Left renal cortex interstitium (tissue), 4 donors: Measurements from ENCODE around the gene TUBGCP2. TPM values are rescaled to one million over a fixed set of nuclear protein-coding genes. Genes with fewer than 3 reads are reported as not detected.
"Not testable (repeated sequence)": the region's sequence is repeated elsewhere in the genome, so short reads cannot be mapped to it uniquely, and the experiment has no call there.

ENCODE experiments used
- DNase-seq, 4 donors: peaks; one replicate each; pipeline ENCODE4 v3.0.0-alpha.2; 2013; ENCODE audit warnings: low read depth in 4 of 4, low spot score in 2 of 4, missing footprints in 1 of 4
- polyA plus RNA-seq, 4 donors: library from polyadenylated mRNA; unstranded; fragments of 120-200 nt; gene quantifications; one replicate each; pipeline ENCODE4 v1.2.1, GENCODE V29; 2013; ENCODE audit not compliant: insufficient read length in 4 of 4

Gene TUBGCP2
- polyA plus RNA-seq, 4 donors: 62.0 to 77.6 (median 70.2) TPM

GRCh38 chr10:133235265-133235855 is 73.3 kb downstream of the TUBGCP2 start:
- DNase-seq: no peak

GRCh38 chr10:133234796-133235195 is 73.9 kb downstream of the TUBGCP2 start:
- not testable (repeated sequence) for DNase-seq

GRCh38 chr10:133231946-133232574 is 76.6 kb downstream of the TUBGCP2 start:
- DNase-seq: no peak

GRCh38 chr10:133231244-133231945 is 77.3 kb downstream of the TUBGCP2 start:
- DNase-seq: no peak

- DNase-seq: no peak
These were observed 78.1 kb downstream of the TUBGCP2 start for GRCh38 chr10:133230387-133231195.

GRCh38 chr10:133230044-133230361 is 78.7 kb downstream of the TUBGCP2 start, which contains the start of gene UTF1:
TSS of gene UTF1 (plus strand) at chr10:133230217. CDS start at chr10:133230289, 72 bp downstream.
- no peak for DNase-seq

- no peak for DNase-seq
These were observed 79.2 kb downstream of the TUBGCP2 start for GRCh38 chr10:133229265-133230043.

Other genes starting within 250 kb of the TUBGCP2 start
- gene ADGRA1, start 220.9 kb downstream of the TUBGCP2 start, polyA plus RNA-seq: 1 to 10 TPM; 1.4 to 1.6 (median 1.6) TPM
- gene KNDC1, start 148.7 kb downstream of the TUBGCP2 start, polyA plus RNA-seq: 10 to 100 TPM in 2 of 4 donors, 1 to 10 TPM in 2; 4.5 to 11.4 (median 8.2) TPM
- gene UTF1, start 78.7 kb downstream of the TUBGCP2 start, polyA plus RNA-seq: under 1 TPM in 1 of 4 donors, not detected in 3; 0.09 TPM
- under 1 TPM; 0.08 to 0.24 (median 0.15) TPM for gene VENTX, start 71.0 kb downstream of the TUBGCP2 start, polyA plus RNA-seq
- 1 to 10 TPM; 1.3 to 4.1 (median 2.6) TPM for gene ADAM8, start 32.0 kb downstream of the TUBGCP2 start, polyA plus RNA-seq
- 10 to 100 TPM; 32.0 to 53.7 (median 38.7) TPM for gene ZNF511, start within 50 bp of the TUBGCP2 start, polyA plus RNA-seq
- under 1 TPM in 2 of 4 donors, not detected in 2; 0.31 to 0.73 TPM for gene CALY, start 28.0 kb upstream of the TUBGCP2 start, polyA plus RNA-seq
- gene PRAP1, start 38.5 kb upstream of the TUBGCP2 start, polyA plus RNA-seq: 1 to 10 TPM; 2.9 to 6.8 (median 5.8) TPM
- 10 to 100 TPM; 17.8 to 29.0 (median 21.9) TPM for gene FUOM, start 49.1 kb upstream of the TUBGCP2 start, polyA plus RNA-seq
- 100 to 1,000 TPM; 134 to 143 (median 138) TPM for gene ECHS1, start 64.5 kb upstream of the TUBGCP2 start, polyA plus RNA-seq
- gene PAOX, start 70.4 kb upstream of the TUBGCP2 start, polyA plus RNA-seq: 1 to 10 TPM; 6.2 to 10.0 (median 6.4) TPM
- gene MTG1, start 85.3 kb upstream of the TUBGCP2 start, polyA plus RNA-seq: 100 to 1,000 TPM in 1 of 4 donors, 10 to 100 TPM in 3; 60.3 to 104 (median 81.0) TPM
- gene SPRN, start 115.8 kb upstream of the TUBGCP2 start, polyA plus RNA-seq: 1 to 10 TPM; 3.4 to 7.5 (median 5.3) TPM
- gene SCART1, start 145.1 kb upstream of the TUBGCP2 start, polyA plus RNA-seq: 1 to 10 TPM in 3 of 4 donors, under 1 TPM in 1; 0.42 to 4.3 (median 2.4) TPM
- gene CYP2E1, start 218.5 kb upstream of the TUBGCP2 start, polyA plus RNA-seq: 1 to 10 TPM in 2 of 4 donors, under 1 TPM in 2; 0.47 to 2.9 (median 1.6) TPM